ENCODE data around the gene ZNF740.

ZNF740 gene

DNA sequence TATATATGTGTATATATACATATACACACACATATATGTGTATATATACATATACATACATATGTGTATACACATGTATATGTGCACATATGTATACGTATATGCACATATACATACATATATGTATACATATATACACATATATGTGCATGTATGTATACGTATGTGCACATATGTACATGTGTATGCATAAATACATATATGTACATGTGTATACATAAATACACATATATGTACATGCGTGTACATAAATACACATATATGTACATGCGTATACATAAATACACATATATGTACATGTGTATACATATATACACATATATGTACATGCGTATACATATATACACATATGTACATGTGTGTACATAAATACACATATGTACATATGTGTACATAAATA is 33.3 kb upstream of the ZNF740 start:
- Histone ChIP-seq H3K18ac (ENCODE audit: low read length) (no peak overlapping the region), H3K4me2 (ENCODE audit: low read length) (no peak overlapping the region), H2BK15ac (replicated peaks; ENCODE audit: low read depth) (no peak overlapping the region), H3K79me1 (ENCODE audit: low read length) (no peaks in the 10 kb centered on the region), H3K27me3 (ENCODE audit: insufficient read depth, low read length, poor library complexity) (no peaks in the 10 kb centered on the region), H3K9ac (ENCODE audit: low read length) (no peak overlapping the region), H3K27ac (ENCODE audit: low read depth, low read length) (no peak overlapping the region), H4K5ac (ENCODE audit: low read length) (no peak overlapping the region), H3K4me3 (ENCODE audit: low read length) (no peak overlapping the region), H3K4me1 (ENCODE audit: control insufficient read depth, low read depth, low read length) (no peaks in the 10 kb centered on the region), H3K23ac (ENCODE audit: low read length) (no peak overlapping the region), H3K56ac (ENCODE audit: low read length) (no peak overlapping the region), H2AK5ac (ENCODE audit: low read length) (no peak overlapping the region), H3K79me2 (ENCODE audit: control insufficient read depth, insufficient read depth, low read length) (no peaks in the 10 kb centered on the region), H4K8ac (ENCODE audit: low read depth, low read length) (no peak overlapping the region), H3K36me3 (ENCODE audit: control insufficient read depth, insufficient read depth, low read length) (no peaks in the 10 kb centered on the region), H2BK5ac (ENCODE audit: low read length) (no peak overlapping the region), H2BK120ac (ENCODE audit: low read depth, low read length) (no peak overlapping the region), H3K4ac (ENCODE audit: low read depth, low read length) (no peak overlapping the region)
- no peak for DNase-seq
- no CpG with 5 or more reads among the region's 5 CpGs for WGBS (ENCODE audit: extremely low coverage, insufficient coverage, low lambda C conversion rate)

DNA sequence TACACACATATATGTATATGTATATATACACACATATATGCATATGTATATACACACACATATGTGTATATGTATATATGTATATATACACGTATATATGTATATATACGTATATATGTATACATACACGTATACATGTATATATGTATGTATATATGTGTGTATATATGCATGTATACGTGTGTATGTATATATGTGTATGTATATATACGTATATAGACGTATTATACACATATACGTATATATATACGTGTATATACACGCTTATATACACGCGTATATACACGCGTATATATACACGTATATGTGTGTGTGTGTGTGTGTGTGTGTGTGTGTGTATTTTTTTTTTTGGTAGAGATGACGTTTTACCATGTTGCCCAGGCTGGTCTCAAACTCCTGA is 32.9 kb upstream of the ZNF740 start:
- Histone ChIP-seq H2BK15ac (replicated peaks; ENCODE audit: low read depth) (no peak overlapping the region), H3K4me2 (ENCODE audit: low read length) (no peak overlapping the region), H2BK120ac (ENCODE audit: low read depth, low read length) (no peak overlapping the region), H3K36me3 (ENCODE audit: control insufficient read depth, insufficient read depth, low read length) (no peaks in the 10 kb centered on the region), H3K23ac (ENCODE audit: low read length) (no peak overlapping the region), H2BK5ac (ENCODE audit: low read length) (no peak overlapping the region), H3K79me1 (ENCODE audit: low read length) (no peaks in the 10 kb centered on the region), H3K4me1 (ENCODE audit: control insufficient read depth, low read depth, low read length) (no peaks in the 10 kb centered on the region), H4K8ac (ENCODE audit: low read depth, low read length) (no peak overlapping the region), H4K5ac (ENCODE audit: low read length) (no peak overlapping the region), H2AK5ac (ENCODE audit: low read length) (no peak overlapping the region), H3K4me3 (ENCODE audit: low read length) (no peak overlapping the region), H3K18ac (ENCODE audit: low read length) (no peak overlapping the region), H3K4ac (ENCODE audit: low read depth, low read length) (no peak overlapping the region), H3K27me3 (ENCODE audit: insufficient read depth, low read length, poor library complexity) (no peaks in the 10 kb centered on the region), H3K9ac (ENCODE audit: low read length) (no peak overlapping the region), H3K56ac (ENCODE audit: low read length) (no peak overlapping the region), H3K27ac (ENCODE audit: low read depth, low read length) (no peak overlapping the region), H3K79me2 (ENCODE audit: control insufficient read depth, insufficient read depth, low read length) (no peaks in the 10 kb centered on the region)
- DNase-seq = no peak
- WGBS (ENCODE audit: extremely low coverage, insufficient coverage, low lambda C conversion rate) = no CpG with 5 or more reads among the region's 15 CpGs

DNA sequence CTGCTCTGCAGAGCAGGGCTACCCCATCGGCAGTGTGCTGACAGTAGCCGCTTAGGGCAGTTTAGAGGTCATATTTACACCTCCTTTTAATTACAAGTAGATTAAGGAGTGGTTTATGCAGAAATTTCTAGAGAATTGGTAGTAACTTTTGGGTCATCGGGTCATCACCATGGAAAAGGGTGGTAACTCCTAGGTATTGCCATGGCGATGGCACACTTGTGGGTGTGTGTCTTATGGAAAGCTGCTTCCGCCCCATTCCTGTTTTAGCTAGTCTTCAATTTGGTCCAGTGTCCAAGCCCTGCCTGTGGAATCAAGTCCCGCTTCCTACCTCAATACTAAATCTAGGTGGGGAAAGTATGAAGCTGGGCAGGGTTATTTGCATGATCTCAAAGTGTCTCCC is 29.5 kb upstream of the ZNF740 start:
- H3K79me1 ChIP-seq (ENCODE audit: low read length) = no peaks in the 10 kb centered on the region
- H2AK5ac ChIP-seq (ENCODE audit: low read length) = no peak overlapping the region
- no peak overlapping the region for H3K56ac ChIP-seq (ENCODE audit: low read length)
- no peaks in the 10 kb centered on the region for H3K27me3 ChIP-seq (ENCODE audit: insufficient read depth, low read length, poor library complexity)
- no peak overlapping the region for H3K9ac ChIP-seq (ENCODE audit: low read length)
- H3K18ac ChIP-seq (ENCODE audit: low read length) = no peak overlapping the region
- no CpG with 5 or more reads among the region's 6 CpGs for WGBS (ENCODE audit: extremely low coverage, insufficient coverage, low lambda C conversion rate)
- peak overlapping the region; percentile 11 for H3K27ac ChIP-seq (ENCODE audit: low read depth, low read length)
- no peak overlapping the region for H2BK120ac ChIP-seq (ENCODE audit: low read depth, low read length)
- H2BK15ac ChIP-seq (replicated peaks; ENCODE audit: low read depth) = no peak overlapping the region
- no peak overlapping the region for H3K4ac ChIP-seq (ENCODE audit: low read depth, low read length)
- no peaks in the 10 kb centered on the region for H3K36me3 ChIP-seq (ENCODE audit: control insufficient read depth, insufficient read depth, low read length)
- H4K8ac ChIP-seq (ENCODE audit: low read depth, low read length) = no peak overlapping the region
- H3K4me2 ChIP-seq (ENCODE audit: low read length) = no peak overlapping the region
- no peak overlapping the region for H4K5ac ChIP-seq (ENCODE audit: low read length)
- H3K4me1 ChIP-seq (ENCODE audit: control insufficient read depth, low read depth, low read length) = no peaks in the 10 kb centered on the region
- no peak overlapping the region for H2BK5ac ChIP-seq (ENCODE audit: low read length)
- no peak overlapping the region for H3K23ac ChIP-seq (ENCODE audit: low read length)
- H3K4me3 ChIP-seq (ENCODE audit: low read length) = no peak overlapping the region
- H3K79me2 ChIP-seq (ENCODE audit: control insufficient read depth, insufficient read depth, low read length) = no peaks in the 10 kb centered on the region
- no peak for DNase-seq

DNA sequence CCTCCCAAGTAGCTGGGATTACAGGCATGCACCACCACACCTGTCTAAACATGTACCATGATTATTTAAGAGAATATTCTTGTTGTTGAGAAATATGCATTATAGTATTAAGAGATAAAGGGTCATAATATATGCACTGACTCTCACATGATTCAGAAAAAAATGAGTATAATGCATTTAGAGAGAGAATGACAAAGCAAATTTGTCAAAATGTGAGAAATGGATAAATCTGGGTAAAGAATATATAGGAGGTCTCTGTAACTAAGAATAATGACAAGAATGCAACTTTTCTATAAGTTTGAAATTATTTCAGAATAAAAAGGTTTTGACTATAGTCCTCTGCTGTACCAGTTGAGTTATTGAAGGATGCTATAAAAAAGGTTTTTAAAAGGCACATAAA is 28.1 kb upstream of the ZNF740 start:
- no peak overlapping the region for H2BK120ac ChIP-seq (ENCODE audit: low read depth, low read length)
- no peak overlapping the region for H2AK5ac ChIP-seq (ENCODE audit: low read length)
- H3K4ac ChIP-seq (ENCODE audit: low read depth, low read length) = no peak overlapping the region
- H4K8ac ChIP-seq (ENCODE audit: low read depth, low read length) = no peak overlapping the region
- no peaks in the 10 kb centered on the region for H3K36me3 ChIP-seq (ENCODE audit: control insufficient read depth, insufficient read depth, low read length)
- H3K4me3 ChIP-seq (ENCODE audit: low read length) = no peak overlapping the region
- no peaks in the 10 kb centered on the region for H3K79me1 ChIP-seq (ENCODE audit: low read length)
- no peak overlapping the region for H3K27ac ChIP-seq (ENCODE audit: low read depth, low read length)
- no peak overlapping the region for H3K56ac ChIP-seq (ENCODE audit: low read length)
- no peak overlapping the region for H3K4me2 ChIP-seq (ENCODE audit: low read length)
- H3K4me1 ChIP-seq (ENCODE audit: control insufficient read depth, low read depth, low read length) = no peaks in the 10 kb centered on the region
- no peak overlapping the region for H3K18ac ChIP-seq (ENCODE audit: low read length)
- no peaks in the 10 kb centered on the region for H3K27me3 ChIP-seq (ENCODE audit: insufficient read depth, low read length, poor library complexity)
- H2BK5ac ChIP-seq (ENCODE audit: low read length) = no peak overlapping the region
- H3K9ac ChIP-seq (ENCODE audit: low read length) = no peak overlapping the region
- no peaks in the 10 kb centered on the region for H3K79me2 ChIP-seq (ENCODE audit: control insufficient read depth, insufficient read depth, low read length)
- H2BK15ac ChIP-seq (replicated peaks; ENCODE audit: low read depth) = no peak overlapping the region
- DNase-seq = no peak
- H3K23ac ChIP-seq (ENCODE audit: low read length) = no peak overlapping the region
- no peak overlapping the region for H4K5ac ChIP-seq (ENCODE audit: low read length)

DNA sequence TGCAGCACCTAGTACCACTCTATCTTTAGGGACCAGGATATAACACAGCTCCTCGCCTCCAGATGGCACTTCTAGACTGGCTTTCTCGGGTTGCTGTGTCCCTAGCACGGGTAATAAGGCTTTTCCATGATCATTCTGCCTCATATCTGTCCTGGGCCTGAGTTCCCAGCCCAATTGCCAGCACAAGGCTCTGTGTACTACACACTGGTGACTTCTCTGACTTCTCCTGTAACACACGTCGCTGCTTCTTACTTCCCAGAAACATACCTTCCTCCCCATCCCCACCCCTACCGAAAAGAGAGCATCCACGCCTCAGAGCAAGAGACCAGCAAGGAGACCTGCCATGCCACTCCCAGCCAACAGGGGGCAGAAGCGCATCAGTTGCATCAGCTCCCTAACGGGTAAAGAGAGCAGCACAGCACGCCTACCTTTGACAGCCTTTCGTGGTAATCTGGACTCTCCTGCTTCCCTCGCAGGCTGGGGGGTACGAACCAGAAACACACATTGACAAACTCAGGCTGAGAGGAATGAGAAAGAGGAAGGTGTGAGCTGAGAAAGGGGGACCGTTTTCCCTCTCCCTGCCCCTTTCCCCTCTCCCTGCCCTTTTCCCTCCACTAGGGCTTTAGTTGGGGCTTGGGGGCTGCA is 21.2 kb upstream of the ZNF740 start:
- Histone ChIP-seq H3K23ac (ENCODE audit: low read length) (no peak overlapping the region), H2AK5ac (ENCODE audit: low read length) (no peak overlapping the region), H2BK15ac (replicated peaks; ENCODE audit: low read depth) (no peak overlapping the region), H3K4me3 (ENCODE audit: low read length) (no peak overlapping the region), H3K27me3 (ENCODE audit: insufficient read depth, low read length, poor library complexity) (no peaks in the 10 kb centered on the region), H4K8ac (ENCODE audit: low read depth, low read length) (no peak overlapping the region), H2BK5ac (ENCODE audit: low read length) (no peak overlapping the region), H3K79me1 (ENCODE audit: low read length) (no peaks in the 10 kb centered on the region), H3K79me2 (ENCODE audit: control insufficient read depth, insufficient read depth, low read length) (no peaks in the 10 kb centered on the region), H3K18ac (ENCODE audit: low read length) (no peak overlapping the region), H3K27ac (ENCODE audit: low read depth, low read length) (no peak overlapping the region), H3K56ac (ENCODE audit: low read length) (peak overlapping the region; percentile 63), H4K5ac (ENCODE audit: low read length) (peak overlapping the region; percentile 35), H3K4me2 (ENCODE audit: low read length) (peak overlapping the region; percentile 41), H2BK120ac (ENCODE audit: low read depth, low read length) (no peak overlapping the region), H3K4me1 (ENCODE audit: control insufficient read depth, low read depth, low read length) (no peaks in the 10 kb centered on the region), H3K36me3 (ENCODE audit: control insufficient read depth, insufficient read depth, low read length) (no peaks in the 10 kb centered on the region), H3K9ac (ENCODE audit: low read length) (peak overlapping the region; percentile 37), H3K4ac (ENCODE audit: low read depth, low read length) (no peak overlapping the region)
- peak; percentile 92 for DNase-seq
- no CpG with 5 or more reads among the region's 14 CpGs for WGBS (ENCODE audit: extremely low coverage, insufficient coverage, low lambda C conversion rate)

DNA sequence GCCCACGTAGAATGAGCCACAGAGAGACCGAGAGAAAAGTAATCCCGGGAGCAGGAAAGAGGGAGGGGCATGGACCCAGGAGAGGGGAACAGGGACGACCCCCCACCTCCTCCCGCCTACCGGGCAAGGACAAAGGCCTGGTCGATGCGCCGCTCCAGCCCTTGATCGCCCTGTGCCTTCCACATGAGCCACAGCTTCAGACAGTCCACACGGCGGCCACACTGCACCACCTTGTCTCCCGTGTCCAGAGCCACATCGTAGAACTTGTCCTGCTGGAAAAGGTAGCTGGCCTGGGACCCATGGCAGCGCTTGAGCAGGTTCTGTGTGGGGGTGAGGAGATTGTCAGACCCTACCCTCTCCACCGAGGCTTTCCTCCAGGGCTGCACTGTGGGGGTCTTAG is 20.5 kb upstream of the ZNF740 start:
- Histone ChIP-seq H3K27ac (ENCODE audit: low read depth, low read length) (no peak overlapping the region), H3K79me1 (ENCODE audit: low read length) (no peaks in the 10 kb centered on the region), H3K4me3 (ENCODE audit: low read length) (no peak overlapping the region), H4K5ac (ENCODE audit: low read length) (no peak overlapping the region), H3K4me2 (ENCODE audit: low read length) (no peak overlapping the region), H2BK120ac (ENCODE audit: low read depth, low read length) (no peak overlapping the region), H3K36me3 (ENCODE audit: control insufficient read depth, insufficient read depth, low read length) (no peaks in the 10 kb centered on the region), H3K4me1 (ENCODE audit: control insufficient read depth, low read depth, low read length) (no peaks in the 10 kb centered on the region), H2BK5ac (ENCODE audit: low read length) (no peak overlapping the region), H4K8ac (ENCODE audit: low read depth, low read length) (no peak overlapping the region), H3K23ac (ENCODE audit: low read length) (no peak overlapping the region), H3K27me3 (ENCODE audit: insufficient read depth, low read length, poor library complexity) (no peaks in the 10 kb centered on the region), H2AK5ac (ENCODE audit: low read length) (no peak overlapping the region), H2BK15ac (replicated peaks; ENCODE audit: low read depth) (no peak overlapping the region), H3K56ac (ENCODE audit: low read length) (no peak overlapping the region), H3K18ac (ENCODE audit: low read length) (no peak overlapping the region), H3K9ac (ENCODE audit: low read length) (no peak overlapping the region), H3K79me2 (ENCODE audit: control insufficient read depth, insufficient read depth, low read length) (no peaks in the 10 kb centered on the region), H3K4ac (ENCODE audit: low read depth, low read length) (no peak overlapping the region)
- DNase-seq = no peak
- no CpG with 5 or more reads among the region's 16 CpGs for WGBS (ENCODE audit: extremely low coverage, insufficient coverage, low lambda C conversion rate)

All from mesendoderm (in vitro differentiated cells).